GM19240 (cell line): ENCODE measurements around the gene NXF1.
"Not testable (repeated sequence)": the region's sequence is repeated elsewhere in the genome, so short reads cannot be mapped to it uniquely, and the experiment has no call there.

Experiments used
- DNase-seq: peaks from one replicate; pipeline ENCODE4 v3.0.0; 2011; ENCODE audit warnings: low spot score; ENCODE audit not compliant: insufficient read length

Gene NXF1

GRCh38 chr11:62832336-62833234 is 27.3 kb upstream of the NXF1 start, which contains the start of gene TEX54:
TSS of gene TEX54 (minus strand) at chr11:62832841.
- no peak for DNase-seq

GRCh38 chr11:62831520-62832335 is 26.5 kb upstream of the NXF1 start, which contains the start of gene STX5:
TSS of gene STX5 (minus strand) at chr11:62832051. CDS start at chr11:62831243, 808 bp downstream.
- DNase-seq, result peak; percentile 81

- DNase-seq, result no peak
Observed at GRCh38 chr11:62830904-62831519, 25.8 kb upstream of the NXF1 start.

- DNase-seq, result not testable (repeated sequence)
Observed at GRCh38 chr11:62828130-62828529, 22.9 kb upstream of the NXF1 start.

- DNase-seq, result no peak
Observed at GRCh38 chr11:62823677-62824076, 18.4 kb upstream of the NXF1 start.

- no peak for DNase-seq
Observed at GRCh38 chr11:62817129-62817528, 11.9 kb upstream of the NXF1 start.

GRCh38 chr11:62816557-62816956 is 11.3 kb upstream of the NXF1 start:
- no peak for DNase-seq

GRCh38 chr11:62811659-62812058 is 6.4 kb upstream of the NXF1 start:
- DNase-seq, result no peak

- no peak for DNase-seq
Observed at GRCh38 chr11:62810748-62811147, 5.5 kb upstream of the NXF1 start.

- DNase-seq, result no peak
Observed at GRCh38 chr11:62806611-62807121, 1.4 kb upstream of the NXF1 start.

GRCh38 chr11:62805961-62806441 is 761 bp upstream of the NXF1 start:
- no peak for DNase-seq

- DNase-seq, result no peak
Observed at GRCh38 chr11:62804310-62805075, 747 bp downstream of the NXF1 start.

- DNase-seq, result no peak
Observed at GRCh38 chr11:62801071-62801470, 4.2 kb downstream of the NXF1 start.

GRCh38 chr11:62799486-62799885 is 5.8 kb downstream of the NXF1 start:
- DNase-seq, result no peak

GRCh38 chr11:62796281-62796680 is 9.0 kb downstream of the NXF1 start:
- DNase-seq, result no peak

- no peak for DNase-seq
Observed at GRCh38 chr11:62794201-62794775, 11.0 kb downstream of the NXF1 start.

- DNase-seq, result no peak
Observed at GRCh38 chr11:62792202-62792575, 13.1 kb downstream of the NXF1 start.

- peak; percentile 87 for DNase-seq
Observed at GRCh38 chr11:62791501-62792201, 13.6 kb downstream of the NXF1 start, which contains the start of gene TMEM223. TSS of gene TMEM223 (minus strand) at chr11:62792006. CDS start at chr11:62791994, 12 bp downstream.

- DNase-seq, result no peak
Observed at GRCh38 chr11:62789576-62789975, 15.7 kb downstream of the NXF1 start.

GRCh38 chr11:62788991-62789390 is 16.2 kb downstream of the NXF1 start:
- no peak for DNase-seq
